ENCODE data around the gene CELSR1. TPM values are rescaled to one million over a fixed set of nuclear protein-coding genes. Genes with fewer than 3 reads are reported as not detected.

The CELSR1 gene
- polyA plus RNA-seq, 3 donors, result 0.61 to 1.9 (median 1.2) TPM

GRCh38 chr22:46428171-46428570, 109.2 kb downstream of the CELSR1 start:
- H3K27ac ChIP-seq (ENCODE audit: low read depth, low read length), result no peak overlapping the region
- WGBS, 3 donors, result 92 to 96% (median 96%) methylated on average over 18 of the region's 18 CpGs

- no peak overlapping the region for H3K27ac ChIP-seq (ENCODE audit: low read depth, low read length)
- 48 to 65% (median 61%) methylated on average over 3 of the region's 3 CpGs for WGBS, 3 donors
Measured at GRCh38 chr22:46425016-46425415, 112.4 kb downstream of the CELSR1 start.

- no peak overlapping the region for H3K27ac ChIP-seq (ENCODE audit: low read depth, low read length)
- WGBS, 3 donors, result 72 to 75% (median 75%) methylated on average over 5 of the region's 5 CpGs
Measured at GRCh38 chr22:46424496-46424895, 112.9 kb downstream of the CELSR1 start.

- 70 to 80% (median 73%) methylated on average over 8 of the region's 8 CpGs for whole genome bisulfite sequencing, 3 donors
- H3K27ac ChIP-seq (ENCODE audit: low read depth, low read length), result no peak overlapping the region
Measured at GRCh38 chr22:46422896-46423295, 114.5 kb downstream of the CELSR1 start.

- WGBS, 3 donors, result 76 to 83% (median 79%) methylated on average over 11 of the region's 11 CpGs
- no peak overlapping the region for H3K27ac ChIP-seq (ENCODE audit: low read depth, low read length)
Measured at GRCh38 chr22:46421267-46421666, 116.2 kb downstream of the CELSR1 start.

GRCh38 chr22:46419754-46420571, 117.5 kb downstream of the CELSR1 start:
- 90 to 95% (median 92%) methylated on average over 27 of the region's 27 CpGs for WGBS, 3 donors

GRCh38 chr22:46418827-46419226, 118.6 kb downstream of the CELSR1 start:
- WGBS, 3 donors, result 38 to 48% (median 39%) methylated on average over 11 of the region's 11 CpGs
- no peak overlapping the region for H3K27ac ChIP-seq (ENCODE audit: low read depth, low read length)

More at GRCh38 chr22:46419754-46420571, 117.5 kb downstream of the CELSR1 start:
- no peak overlapping the region for H3K27ac ChIP-seq (ENCODE audit: low read depth, low read length)

GRCh38 chr22:46417769-46418168, 119.7 kb downstream of the CELSR1 start:
- 45 to 63% (median 63%) methylated on average over 7 of the region's 7 CpGs for WGBS, 3 donors
- no peak overlapping the region for H3K27ac ChIP-seq (ENCODE audit: low read depth, low read length)

- H3K27ac ChIP-seq (ENCODE audit: low read depth, low read length), result no peak overlapping the region
- WGBS, 3 donors, result 68 to 78% (median 72%) methylated on average over 24 of the region's 24 CpGs
Measured at GRCh38 chr22:46416891-46417580, 120.4 kb downstream of the CELSR1 start.

GRCh38 chr22:46416520-46416871, 120.9 kb downstream of the CELSR1 start:
- no peak overlapping the region for H3K27ac ChIP-seq (ENCODE audit: low read depth, low read length)
- 82 to 87% (median 82%) methylated on average over 14 of the region's 14 CpGs for WGBS, 3 donors

- WGBS, 3 donors, result 71 to 78% (median 72%) methylated on average over 30 of the region's 30 CpGs
Measured at GRCh38 chr22:46415776-46416519, 121.5 kb downstream of the CELSR1 start.

GRCh38 chr22:46414704-46415103, 122.7 kb downstream of the CELSR1 start:
- 86 to 88% (median 87%) methylated on average over 19 of the region's 19 CpGs for WGBS, 3 donors
- H3K27ac ChIP-seq (ENCODE audit: low read depth, low read length), result no peak overlapping the region

More at GRCh38 chr22:46415776-46416519, 121.5 kb downstream of the CELSR1 start:
- H3K27ac ChIP-seq (ENCODE audit: low read depth, low read length), result no peak overlapping the region

- WGBS, 3 donors, result 72 to 84% (median 76%) methylated on average over 23 of the region's 23 CpGs
- no peak overlapping the region for H3K27ac ChIP-seq (ENCODE audit: low read depth, low read length)
Measured at GRCh38 chr22:46413725-46414379, 123.6 kb downstream of the CELSR1 start.

GRCh38 chr22:46411347-46411746, 126.1 kb downstream of the CELSR1 start:
- WGBS, 3 donors, result 90 to 91% (median 90%) methylated on average over 13 of the region's 13 CpGs

GRCh38 chr22:46410291-46410808, 127.1 kb downstream of the CELSR1 start:
- H3K27ac ChIP-seq (ENCODE audit: low read depth, low read length), result no peak overlapping the region
- WGBS, 3 donors, result 89 to 93% (median 92%) methylated on average over 27 to 28 of the region's 28 CpGs

More at GRCh38 chr22:46411347-46411746, 126.1 kb downstream of the CELSR1 start:
- H3K27ac ChIP-seq (ENCODE audit: low read depth, low read length), result no peak overlapping the region

- WGBS, 3 donors, result 90 to 95% (median 95%) methylated on average over 35 to 37 of the region's 37 CpGs
- H3K27ac ChIP-seq (ENCODE audit: low read depth, low read length), result no peak overlapping the region
Measured at GRCh38 chr22:46409631-46410210, 127.7 kb downstream of the CELSR1 start.

- 83 to 87% (median 86%) methylated on average over 41 of the region's 41 CpGs for WGBS, 3 donors
- no peak overlapping the region for H3K27ac ChIP-seq (ENCODE audit: low read depth, low read length)
Measured at GRCh38 chr22:46408568-46409506, 128.6 kb downstream of the CELSR1 start.

Measured in adipose tissue (tissue), 3 donors.